SK-N-SH treated with all-trans-retinoic acid at 6 μM for 48 hours (cell line): ENCODE results near the gene RIMS3.

Experiments
- ATAC-seq: fragments of 200-7000 bp; cut with Tn5 transposase; 3 replicates; pipeline ENCODE4 v1.9.1; 2020; ENCODE audit warnings: mild to moderate bottlenecking, moderate library complexity
- ARNTL ChIP-seq: fragments of 450-650 bp; formaldehyde crosslinking; IDR thresholded peaks from 2 replicates; pipeline ENCODE4 v1.5.0; 2020; ENCODE audit warnings: low read depth, mild to moderate bottlenecking, moderate library complexity, borderline replicate concordance
- BACH2 ChIP-seq: fragments of 250-450 bp; sonication (Bioruptor Pico); IDR thresholded peaks from 2 replicates; pipeline ENCODE4 v1.9.0; 2021; ENCODE audit warnings: mild to moderate bottlenecking, borderline replicate concordance
- CSDC2 ChIP-seq: fragments of 250-450 bp; sonication (Bioruptor Pico); IDR thresholded peaks from 2 replicates; pipeline ENCODE4 v1.5.0; 2020; ENCODE audit warnings: mild to moderate bottlenecking, moderate library complexity
- ESRRG ChIP-seq: fragments of 250-450 bp; sonication (Bioruptor Pico); IDR thresholded peaks from 2 replicates; pipeline ENCODE4 v1.6.1; 2021; ENCODE audit warnings: mild to moderate bottlenecking
- GLIS3 ChIP-seq: fragments of 250-450 bp; sonication (Bioruptor Pico); IDR thresholded peaks from 2 replicates; pipeline ENCODE4 v1.5.0; 2020; ENCODE audit warnings: mild to moderate bottlenecking, moderate library complexity
- ISL1 ChIP-seq: fragments of 250-450 bp; sonication (Bioruptor Pico); IDR thresholded peaks from 2 replicates; pipeline ENCODE4 v2.1.2; 2022; ENCODE audit warnings: mild to moderate bottlenecking, moderate library complexity
- OSR1 ChIP-seq: fragments of 250-450 bp; sonication (Bioruptor Pico); IDR thresholded peaks from 2 replicates; pipeline ENCODE4 v1.8.0; 2022; ENCODE audit warnings: moderate library complexity, mild to moderate bottlenecking, inconsistent platforms
- PPARA ChIP-seq: fragments of 250-450 bp; sonication (Bioruptor Pico); IDR thresholded peaks from 2 replicates; pipeline ENCODE4 v1.5.0; 2020; ENCODE audit warnings: mild to moderate bottlenecking, borderline replicate concordance
- RARB ChIP-seq: fragments of 250-450 bp; sonication (Bioruptor Pico); IDR thresholded peaks from 2 replicates; pipeline ENCODE4 v1.8.0; 2021; ENCODE audit warnings: mild to moderate bottlenecking, moderate library complexity
- SNAI2 ChIP-seq: fragments of 250-450 bp; sonication (Bioruptor Pico); IDR thresholded peaks from 2 replicates; pipeline ENCODE4 v1.5.0; 2020; ENCODE audit warnings: mild to moderate bottlenecking, moderate library complexity
- TCF4 ChIP-seq: fragments of 250-450 bp; sonication (Bioruptor Pico); IDR thresholded peaks from 2 replicates; pipeline ENCODE4 v1.8.0; 2021; ENCODE audit warnings: mild to moderate bottlenecking, moderate library complexity, borderline replicate concordance
- TOX ChIP-seq: fragments of 250-450 bp; sonication (Bioruptor Pico); IDR thresholded peaks from 2 replicates; pipeline ENCODE4 v1.8.0; 2021; ENCODE audit warnings: mild to moderate bottlenecking, moderate library complexity, borderline replicate concordance
- ZC3H10 ChIP-seq: fragments of 250-450 bp; sonication (Bioruptor Pico); IDR thresholded peaks from 2 replicates; pipeline ENCODE4 v1.5.1; 2021; ENCODE audit warnings: mild to moderate bottlenecking, moderate library complexity
- ZFP3 ChIP-seq: fragments of 250-450 bp; sonication (Bioruptor Pico); IDR thresholded peaks from 2 replicates; pipeline ENCODE4 v1.5.0; 2020; ENCODE audit warnings: mild to moderate bottlenecking, moderate library complexity
- ZFP30 ChIP-seq: fragments of 450-650 bp; formaldehyde crosslinking; IDR thresholded peaks from 2 replicates; pipeline ENCODE4 v1.5.0; 2022; ENCODE audit warnings: mild to moderate bottlenecking, moderate library complexity
- ZNF565 ChIP-seq: fragments of 450-650 bp; formaldehyde crosslinking; conservative IDR thresholded peaks from 2 replicates; pipeline ENCODE4 v1.5.0; 2020; ENCODE audit warnings: low read depth, mild to moderate bottlenecking, moderate library complexity
- ZNF8 ChIP-seq: fragments of 450-650 bp; formaldehyde crosslinking; IDR thresholded peaks from 2 replicates; pipeline ENCODE4 v1.5.0; 2020; ENCODE audit warnings: mild to moderate bottlenecking, moderate library complexity
- TF ChIP-seq, protein P1 (sequence below): fragments of 250-450 bp; sonication (Bioruptor Pico); IDR thresholded peaks from 2 replicates; pipeline ENCODE4 v1.8.0; 2021; ENCODE audit warnings: low read depth, mild to moderate bottlenecking, moderate library complexity, borderline replicate concordance
- TF ChIP-seq, protein P2 (sequence below): fragments of 250-450 bp; sonication (Bioruptor Pico); IDR thresholded peaks from 2 replicates; pipeline ENCODE4 v1.5.1; 2021; ENCODE audit warnings: mild to moderate bottlenecking, moderate library complexity
- TF ChIP-seq, protein P3 (sequence below): fragments of 250-450 bp; sonication (Bioruptor Pico); IDR thresholded peaks from 2 replicates; pipeline ENCODE4 v1.5.0; 2020; ENCODE audit warnings: mild to moderate bottlenecking, moderate library complexity
- TF ChIP-seq, protein P4 (sequence below): fragments of 250-450 bp; sonication (Bioruptor Pico); IDR thresholded peaks from 2 replicates; pipeline ENCODE4 v1.5.1; 2020; ENCODE audit warnings: low read depth, mild to moderate bottlenecking, moderate library complexity
- TF ChIP-seq, protein P5 (sequence below): fragments of 250-450 bp; sonication (Bioruptor Pico); IDR thresholded peaks from 2 replicates; pipeline ENCODE4 v1.8.0; 2020; ENCODE audit warnings: mild to moderate bottlenecking, moderate library complexity, borderline replicate concordance

RIMS3 gene

DNA sequence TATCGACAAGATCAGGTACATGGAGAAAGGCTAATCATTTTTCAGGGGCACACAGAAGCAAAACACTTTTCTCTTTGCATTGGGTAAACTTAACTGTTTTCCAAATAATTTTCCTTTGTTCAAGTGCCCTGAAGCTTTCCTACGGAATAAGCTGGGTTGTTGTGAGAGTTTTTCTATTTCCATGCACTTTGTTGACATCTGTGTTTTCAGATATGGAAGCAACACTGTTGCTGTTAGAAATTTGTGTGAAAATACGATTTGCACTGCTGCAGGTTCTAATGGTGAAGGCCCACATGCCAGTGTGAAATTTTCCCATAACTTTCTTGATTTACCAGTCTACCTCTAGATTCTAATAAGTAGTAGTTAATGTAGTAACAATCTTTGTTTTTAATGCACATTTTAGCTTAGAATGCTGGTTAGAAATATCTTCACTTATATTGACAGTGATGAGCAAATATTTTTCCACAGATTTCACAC lies 44.4 kb upstream of the RIMS3 start:
- no peak for TF ChIP-seq ZFP30 (CRISPR knock-in tag)
- TF ChIP-seq ZNF8 (CRISPR knock-in tag), result no peak
- no peak for TF ChIP-seq BACH2 (CRISPR knock-in tag)
- TF ChIP-seq GLIS3 (CRISPR knock-in tag), result no peak
- TF ChIP-seq, protein P1, sequence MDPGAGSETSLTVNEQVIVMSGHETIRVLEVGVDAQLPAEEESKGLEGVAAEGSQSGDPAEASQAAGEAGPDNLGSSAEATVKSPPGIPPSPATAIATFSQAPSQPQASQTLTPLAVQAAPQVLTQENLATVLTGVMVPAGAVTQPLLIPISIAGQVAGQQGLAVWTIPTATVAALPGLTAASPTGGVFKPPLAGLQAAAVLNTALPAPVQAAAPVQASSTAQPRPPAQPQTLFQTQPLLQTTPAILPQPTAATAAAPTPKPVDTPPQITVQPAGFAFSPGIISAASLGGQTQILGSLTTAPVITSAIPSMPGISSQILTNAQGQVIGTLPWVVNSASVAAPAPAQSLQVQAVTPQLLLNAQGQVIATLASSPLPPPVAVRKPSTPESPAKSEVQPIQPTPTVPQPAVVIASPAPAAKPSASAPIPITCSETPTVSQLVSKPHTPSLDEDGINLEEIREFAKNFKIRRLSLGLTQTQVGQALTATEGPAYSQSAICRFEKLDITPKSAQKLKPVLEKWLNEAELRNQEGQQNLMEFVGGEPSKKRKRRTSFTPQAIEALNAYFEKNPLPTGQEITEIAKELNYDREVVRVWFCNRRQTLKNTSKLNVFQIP (CRISPR knock-in tag), result no peak
- TF ChIP-seq TOX, result no peak
- ATAC-seq, result no peak

DNA sequence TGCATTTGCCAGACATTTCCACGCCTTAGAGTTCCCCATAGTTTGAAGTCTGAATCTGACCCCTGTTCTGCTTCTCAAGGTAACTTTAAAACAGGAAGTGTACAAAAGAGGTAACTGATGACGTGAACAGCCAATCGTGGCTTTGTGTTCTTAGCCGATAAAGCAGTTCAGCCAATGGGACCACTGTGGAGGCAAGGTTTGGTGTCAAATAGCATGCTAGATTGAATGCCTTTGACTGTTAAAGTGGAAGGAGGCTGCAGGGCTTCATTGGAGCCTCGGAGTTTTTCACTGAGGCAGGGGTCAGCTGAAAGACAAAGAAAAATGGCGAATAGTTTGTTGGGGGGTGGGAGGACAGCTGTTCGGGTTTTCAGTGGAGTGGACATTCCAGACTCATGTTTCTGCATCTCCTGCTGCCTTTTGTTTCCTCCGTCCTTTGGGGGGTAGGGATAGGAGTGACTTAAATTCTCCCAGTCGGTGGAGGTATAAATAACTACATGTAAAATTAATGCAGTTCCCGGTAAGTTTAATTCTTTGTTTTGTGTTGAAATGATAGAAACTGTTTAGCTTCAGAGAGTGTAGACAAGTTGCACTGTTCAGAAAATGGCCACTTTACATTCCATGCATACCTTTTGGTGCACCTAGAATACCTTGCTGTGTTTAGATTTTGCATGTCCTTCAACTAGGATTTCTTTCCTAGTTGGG lies 43.8 kb upstream of the RIMS3 start:
- TF ChIP-seq TOX, result no peak
- ATAC-seq, result peak; percentile 98

DNA sequence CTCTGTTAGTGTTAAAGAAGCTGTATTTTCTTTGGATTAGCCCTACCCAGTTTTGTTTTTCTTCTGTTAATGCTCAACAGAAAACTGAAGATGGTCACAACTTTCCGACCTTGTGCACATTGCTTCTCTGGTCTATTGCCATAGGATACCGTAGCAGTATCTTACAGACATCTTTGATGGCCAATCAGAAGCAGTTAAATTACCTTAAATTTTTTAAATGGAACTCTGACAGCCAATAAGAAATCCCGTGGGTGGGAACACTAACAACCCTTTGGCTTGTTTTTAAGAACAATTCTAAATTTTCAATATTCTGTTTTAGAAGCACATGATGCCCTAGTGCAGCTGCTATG lies 43.2 kb upstream of the RIMS3 start:
- ATAC-seq, result peak; percentile 87
- TF ChIP-seq ZNF8 (CRISPR knock-in tag) (no peak), ISL1 (CRISPR knock-in tag) (no peak), SNAI2 (CRISPR knock-in tag) (no peak), ZFP3 (CRISPR knock-in tag) (no peak), ARNTL (CRISPR knock-in tag) (no peak), TOX (no peak), RARB (CRISPR knock-in tag) (no peak), CSDC2 (CRISPR knock-in tag) (no peak), TCF4 (CRISPR knock-in tag) (no peak), BACH2 (CRISPR knock-in tag) (no peak), PPARA (CRISPR knock-in tag) (no peak), GLIS3 (CRISPR knock-in tag) (no peak), ZFP30 (CRISPR knock-in tag) (no peak), ZC3H10 (CRISPR knock-in tag) (no peak), OSR1 (CRISPR knock-in tag) (no peak)
- TF ChIP-seq, protein P2, sequence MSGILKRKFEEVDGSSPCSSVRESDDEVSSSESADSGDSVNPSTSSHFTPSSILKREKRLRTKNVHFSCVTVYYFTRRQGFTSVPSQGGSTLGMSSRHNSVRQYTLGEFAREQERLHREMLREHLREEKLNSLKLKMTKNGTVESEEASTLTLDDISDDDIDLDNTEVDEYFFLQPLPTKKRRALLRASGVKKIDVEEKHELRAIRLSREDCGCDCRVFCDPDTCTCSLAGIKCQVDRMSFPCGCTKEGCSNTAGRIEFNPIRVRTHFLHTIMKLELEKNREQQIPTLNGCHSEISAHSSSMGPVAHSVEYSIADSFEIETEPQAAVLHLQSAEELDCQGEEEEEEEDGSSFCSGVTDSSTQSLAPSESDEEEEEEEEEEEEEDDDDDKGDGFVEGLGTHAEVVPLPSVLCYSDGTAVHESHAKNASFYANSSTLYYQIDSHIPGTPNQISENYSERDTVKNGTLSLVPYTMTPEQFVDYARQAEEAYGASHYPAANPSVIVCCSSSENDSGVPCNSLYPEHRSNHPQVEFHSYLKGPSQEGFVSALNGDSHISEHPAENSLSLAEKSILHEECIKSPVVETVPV (CRISPR knock-in tag), result no peak

DNA sequence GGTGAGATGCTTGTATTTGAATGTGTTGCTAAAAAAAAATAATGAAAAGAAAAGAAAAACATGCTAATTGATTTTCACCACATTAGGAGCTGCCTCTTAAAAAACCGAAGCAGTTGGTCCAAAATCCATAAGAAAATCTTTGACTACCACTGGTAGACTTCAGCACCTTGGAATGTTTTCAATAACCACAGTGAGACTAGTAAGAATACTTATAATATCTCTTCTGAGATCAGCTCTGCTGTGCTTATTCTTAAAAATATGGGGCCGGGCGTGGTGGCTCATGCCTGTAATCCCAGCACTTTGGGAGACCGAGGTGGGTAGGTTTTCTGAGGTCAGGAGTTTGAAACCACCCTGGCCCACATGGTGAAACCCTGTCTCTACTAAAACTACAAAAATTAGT lies 41.1 kb upstream of the RIMS3 start:
- no peak for TF ChIP-seq GLIS3 (CRISPR knock-in tag)
- TF ChIP-seq, protein P3, sequence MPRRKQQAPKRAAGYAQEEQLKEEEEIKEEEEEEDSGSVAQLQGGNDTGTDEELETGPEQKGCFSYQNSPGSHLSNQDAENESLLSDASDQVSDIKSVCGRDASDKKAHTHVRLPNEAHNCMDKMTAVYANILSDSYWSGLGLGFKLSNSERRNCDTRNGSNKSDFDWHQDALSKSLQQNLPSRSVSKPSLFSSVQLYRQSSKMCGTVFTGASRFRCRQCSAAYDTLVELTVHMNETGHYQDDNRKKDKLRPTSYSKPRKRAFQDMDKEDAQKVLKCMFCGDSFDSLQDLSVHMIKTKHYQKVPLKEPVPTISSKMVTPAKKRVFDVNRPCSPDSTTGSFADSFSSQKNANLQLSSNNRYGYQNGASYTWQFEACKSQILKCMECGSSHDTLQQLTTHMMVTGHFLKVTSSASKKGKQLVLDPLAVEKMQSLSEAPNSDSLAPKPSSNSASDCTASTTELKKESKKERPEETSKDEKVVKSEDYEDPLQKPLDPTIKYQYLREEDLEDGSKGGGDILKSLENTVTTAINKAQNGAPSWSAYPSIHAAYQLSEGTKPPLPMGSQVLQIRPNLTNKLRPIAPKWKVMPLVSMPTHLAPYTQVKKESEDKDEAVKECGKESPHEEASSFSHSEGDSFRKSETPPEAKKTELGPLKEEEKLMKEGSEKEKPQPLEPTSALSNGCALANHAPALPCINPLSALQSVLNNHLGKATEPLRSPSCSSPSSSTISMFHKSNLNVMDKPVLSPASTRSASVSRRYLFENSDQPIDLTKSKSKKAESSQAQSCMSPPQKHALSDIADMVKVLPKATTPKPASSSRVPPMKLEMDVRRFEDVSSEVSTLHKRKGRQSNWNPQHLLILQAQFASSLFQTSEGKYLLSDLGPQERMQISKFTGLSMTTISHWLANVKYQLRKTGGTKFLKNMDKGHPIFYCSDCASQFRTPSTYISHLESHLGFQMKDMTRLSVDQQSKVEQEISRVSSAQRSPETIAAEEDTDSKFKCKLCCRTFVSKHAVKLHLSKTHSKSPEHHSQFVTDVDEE (CRISPR knock-in tag), result no peak
- TF ChIP-seq, protein P2 (CRISPR knock-in tag), result no peak
- no peak for TF ChIP-seq ESRRG (CRISPR knock-in tag)
- no peak for TF ChIP-seq TOX
- no peak for TF ChIP-seq BACH2 (CRISPR knock-in tag)
- TF ChIP-seq, protein P1 (CRISPR knock-in tag), result no peak
- no peak for TF ChIP-seq ZNF565 (CRISPR knock-in tag)
- TF ChIP-seq ZFP3 (CRISPR knock-in tag), result no peak
- TF ChIP-seq, protein P4, sequence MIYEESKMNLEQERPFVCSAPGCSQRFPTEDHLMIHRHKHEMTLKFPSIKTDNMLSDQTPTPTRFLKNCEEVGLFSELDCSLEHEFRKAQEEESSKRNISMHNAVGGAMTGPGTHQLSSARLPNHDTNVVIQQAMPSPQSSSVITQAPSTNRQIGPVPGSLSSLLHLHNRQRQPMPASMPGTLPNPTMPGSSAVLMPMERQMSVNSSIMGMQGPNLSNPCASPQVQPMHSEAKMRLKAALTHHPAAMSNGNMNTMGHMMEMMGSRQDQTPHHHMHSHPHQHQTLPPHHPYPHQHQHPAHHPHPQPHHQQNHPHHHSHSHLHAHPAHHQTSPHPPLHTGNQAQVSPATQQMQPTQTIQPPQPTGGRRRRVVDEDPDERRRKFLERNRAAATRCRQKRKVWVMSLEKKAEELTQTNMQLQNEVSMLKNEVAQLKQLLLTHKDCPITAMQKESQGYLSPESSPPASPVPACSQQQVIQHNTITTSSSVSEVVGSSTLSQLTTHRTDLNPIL (CRISPR knock-in tag), result no peak
- no peak for TF ChIP-seq ARNTL (CRISPR knock-in tag)
- no peak for TF ChIP-seq SNAI2 (CRISPR knock-in tag)
- no peak for TF ChIP-seq OSR1 (CRISPR knock-in tag)
- no peak for TF ChIP-seq ZFP30 (CRISPR knock-in tag)
- no peak for TF ChIP-seq ISL1 (CRISPR knock-in tag)
- no peak for TF ChIP-seq RARB (CRISPR knock-in tag)
- TF ChIP-seq, protein P5, sequence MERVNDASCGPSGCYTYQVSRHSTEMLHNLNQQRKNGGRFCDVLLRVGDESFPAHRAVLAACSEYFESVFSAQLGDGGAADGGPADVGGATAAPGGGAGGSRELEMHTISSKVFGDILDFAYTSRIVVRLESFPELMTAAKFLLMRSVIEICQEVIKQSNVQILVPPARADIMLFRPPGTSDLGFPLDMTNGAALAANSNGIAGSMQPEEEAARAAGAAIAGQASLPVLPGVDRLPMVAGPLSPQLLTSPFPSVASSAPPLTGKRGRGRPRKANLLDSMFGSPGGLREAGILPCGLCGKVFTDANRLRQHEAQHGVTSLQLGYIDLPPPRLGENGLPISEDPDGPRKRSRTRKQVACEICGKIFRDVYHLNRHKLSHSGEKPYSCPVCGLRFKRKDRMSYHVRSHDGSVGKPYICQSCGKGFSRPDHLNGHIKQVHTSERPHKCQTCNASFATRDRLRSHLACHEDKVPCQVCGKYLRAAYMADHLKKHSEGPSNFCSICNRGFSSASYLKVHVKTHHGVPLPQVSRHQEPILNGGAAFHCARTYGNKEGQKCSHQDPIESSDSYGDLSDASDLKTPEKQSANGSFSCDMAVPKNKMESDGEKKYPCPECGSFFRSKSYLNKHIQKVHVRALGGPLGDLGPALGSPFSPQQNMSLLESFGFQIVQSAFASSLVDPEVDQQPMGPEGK (CRISPR knock-in tag), result no peak
- TF ChIP-seq TCF4 (CRISPR knock-in tag), result no peak
- ATAC-seq, result no peak
